ENCODE measurements around the gene C9.

Gene C9

DNA sequence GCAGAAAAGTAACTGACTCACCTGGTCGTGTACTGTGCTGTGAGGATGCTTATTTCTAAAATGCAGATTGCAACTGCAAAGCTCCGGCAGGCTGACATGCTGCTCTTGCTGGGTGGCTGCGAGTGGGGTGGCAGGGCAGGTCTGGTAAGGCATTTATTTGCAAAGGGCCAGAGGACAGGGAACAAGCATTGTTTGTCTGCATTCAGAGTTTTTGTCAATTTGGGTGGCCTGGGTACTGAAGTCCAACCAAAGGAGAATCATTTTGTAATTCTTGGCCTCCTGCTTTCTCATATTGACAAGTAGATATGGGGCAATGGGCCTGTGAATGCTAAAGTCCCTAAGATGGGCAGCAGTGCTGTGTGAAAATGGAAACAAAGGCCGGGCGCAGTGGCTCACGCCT is at the start of gene C9:
Gene C9 (minus strand): TSS at position 129 of the 400 bp plus-strand sequence. CDS start 31 bp downstream, at position 98.
- peaks cover 3% of the 10 kb centered on the region; the same call in 1 of the 2 replicates for H3K27me3 ChIP-seq (ENCODE audit: insufficient read depth, low read depth)
- TF ChIP-seq, protein P1, sequence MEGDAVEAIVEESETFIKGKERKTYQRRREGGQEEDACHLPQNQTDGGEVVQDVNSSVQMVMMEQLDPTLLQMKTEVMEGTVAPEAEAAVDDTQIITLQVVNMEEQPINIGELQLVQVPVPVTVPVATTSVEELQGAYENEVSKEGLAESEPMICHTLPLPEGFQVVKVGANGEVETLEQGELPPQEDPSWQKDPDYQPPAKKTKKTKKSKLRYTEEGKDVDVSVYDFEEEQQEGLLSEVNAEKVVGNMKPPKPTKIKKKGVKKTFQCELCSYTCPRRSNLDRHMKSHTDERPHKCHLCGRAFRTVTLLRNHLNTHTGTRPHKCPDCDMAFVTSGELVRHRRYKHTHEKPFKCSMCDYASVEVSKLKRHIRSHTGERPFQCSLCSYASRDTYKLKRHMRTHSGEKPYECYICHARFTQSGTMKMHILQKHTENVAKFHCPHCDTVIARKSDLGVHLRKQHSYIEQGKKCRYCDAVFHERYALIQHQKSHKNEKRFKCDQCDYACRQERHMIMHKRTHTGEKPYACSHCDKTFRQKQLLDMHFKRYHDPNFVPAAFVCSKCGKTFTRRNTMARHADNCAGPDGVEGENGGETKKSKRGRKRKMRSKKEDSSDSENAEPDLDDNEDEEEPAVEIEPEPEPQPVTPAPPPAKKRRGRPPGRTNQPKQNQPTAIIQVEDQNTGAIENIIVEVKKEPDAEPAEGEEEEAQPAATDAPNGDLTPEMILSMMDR (conservative IDR thresholded peaks at IDR 0.05; ENCODE audit: low read depth, low read length), result no peak
- no peak within 1 kb of the TSS for H3K27ac ChIP-seq
- H3K36me3 ChIP-seq (ENCODE audit: insufficient read depth), result no peaks in the 10 kb centered on the region
- no peak within 1 kb of the TSS for H3K4me2 ChIP-seq
- no peaks in the 10 kb centered on the region for H4K20me1 ChIP-seq (ENCODE audit: insufficient read depth)
- H3K9ac ChIP-seq, result no peak within 1 kb of the TSS
- no peaks in the 10 kb centered on the region for H3K4me1 ChIP-seq (ENCODE audit: low read depth, poor library complexity, severe bottlenecking)
- H3K79me2 ChIP-seq (ENCODE audit: insufficient read depth, low read depth), result no peaks in the 10 kb centered on the region
- no peak within 1 kb of the TSS for H3K4me3 ChIP-seq (IDR thresholded peaks at IDR 0.05; ENCODE audit: insufficient read depth, low read depth, low read length)
- no peak within 1 kb of the TSS for H2AFZ ChIP-seq (ENCODE audit: low read depth)

DNA sequence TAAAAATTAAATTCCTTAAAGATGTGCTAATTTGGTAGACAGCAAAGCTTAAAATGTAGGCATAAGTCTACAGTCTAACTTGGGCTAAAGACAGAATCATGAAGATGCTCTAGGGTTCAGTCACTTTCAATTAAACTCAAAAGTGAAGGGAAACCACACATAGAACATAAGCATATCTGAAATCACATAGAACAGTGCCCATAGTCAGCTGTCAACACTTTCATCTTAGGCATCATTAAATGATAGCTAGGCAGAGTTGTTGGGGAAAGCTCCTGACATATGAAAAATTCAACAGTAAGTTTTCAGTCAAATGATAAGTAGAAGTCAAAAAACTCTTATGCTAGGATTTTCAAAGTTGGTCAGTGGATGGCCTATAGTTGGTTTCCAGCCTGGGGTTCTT is 49.5 kb upstream of the C9 start:
- Histone ChIP-seq H4K20me1 (ENCODE audit: insufficient read depth) (no peaks in the 10 kb centered on the region), H3K27ac (no peak overlapping the region), H3K79me2 (ENCODE audit: insufficient read depth, low read depth) (no peaks in the 10 kb centered on the region), H3K9ac (no peak overlapping the region), H2AFZ (ENCODE audit: low read depth) (no peak overlapping the region), H3K4me3 (IDR thresholded peaks at IDR 0.05; ENCODE audit: insufficient read depth, low read depth, low read length) (no peak overlapping the region), H3K4me1 (ENCODE audit: low read depth, poor library complexity, severe bottlenecking) (no peaks in the 10 kb centered on the region), H3K27me3 (ENCODE audit: insufficient read depth, low read depth) (no peaks in the 10 kb centered on the region), H3K36me3 (ENCODE audit: insufficient read depth) (no peaks in the 10 kb centered on the region), H3K4me2 (no peak overlapping the region)
- TF ChIP-seq, protein P1 (conservative IDR thresholded peaks at IDR 0.05; ENCODE audit: low read depth, low read length), result no peak

DNA sequence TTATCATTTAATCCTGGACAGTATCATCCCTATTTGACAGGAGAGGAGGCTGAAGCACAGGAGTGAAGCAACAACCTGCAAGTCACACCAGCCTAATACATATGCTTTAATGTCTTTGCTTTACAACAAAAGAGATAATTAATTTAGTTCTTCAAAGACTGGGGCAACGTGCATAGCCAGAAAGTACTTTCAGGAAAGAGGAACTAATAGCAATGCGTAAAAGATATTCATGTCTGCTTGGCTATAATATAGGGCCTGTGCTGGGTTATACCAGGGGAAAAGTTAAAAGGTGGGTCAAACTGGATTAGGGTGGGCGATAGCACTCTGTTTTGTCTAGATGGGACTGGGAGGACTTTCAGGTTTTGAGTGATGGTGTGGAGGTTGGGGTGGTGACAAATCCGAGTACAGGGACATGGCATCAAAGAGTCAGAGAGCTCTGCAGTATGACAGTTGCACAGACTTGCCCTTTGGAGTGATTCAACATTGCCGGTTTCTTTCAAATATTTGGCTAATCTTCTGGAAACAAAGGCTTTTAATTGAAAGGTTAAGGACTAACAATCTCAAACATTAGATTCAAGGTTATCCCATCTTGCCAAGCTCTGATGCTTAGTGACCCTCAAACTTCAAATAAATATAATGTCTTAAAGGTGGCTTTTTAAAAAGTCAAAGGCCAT is 48.6 kb upstream of the C9 start:
- TF ChIP-seq, protein P1 (conservative IDR thresholded peaks at IDR 0.05; ENCODE audit: low read depth, low read length), result no peak
- Histone ChIP-seq H4K20me1 (ENCODE audit: insufficient read depth) (no peaks in the 10 kb centered on the region), H3K4me2 (no peak overlapping the region), H3K27ac (no peak overlapping the region), H3K79me2 (ENCODE audit: insufficient read depth, low read depth) (no peaks in the 10 kb centered on the region), H2AFZ (ENCODE audit: low read depth) (no peak overlapping the region), H3K4me3 (IDR thresholded peaks at IDR 0.05; ENCODE audit: insufficient read depth, low read depth, low read length) (no peak overlapping the region), H3K27me3 (ENCODE audit: insufficient read depth, low read depth) (no peaks in the 10 kb centered on the region), H3K9ac (no peak overlapping the region), H3K36me3 (ENCODE audit: insufficient read depth) (no peaks in the 10 kb centered on the region), H3K4me1 (ENCODE audit: low read depth, poor library complexity, severe bottlenecking) (no peaks in the 10 kb centered on the region)

DNA sequence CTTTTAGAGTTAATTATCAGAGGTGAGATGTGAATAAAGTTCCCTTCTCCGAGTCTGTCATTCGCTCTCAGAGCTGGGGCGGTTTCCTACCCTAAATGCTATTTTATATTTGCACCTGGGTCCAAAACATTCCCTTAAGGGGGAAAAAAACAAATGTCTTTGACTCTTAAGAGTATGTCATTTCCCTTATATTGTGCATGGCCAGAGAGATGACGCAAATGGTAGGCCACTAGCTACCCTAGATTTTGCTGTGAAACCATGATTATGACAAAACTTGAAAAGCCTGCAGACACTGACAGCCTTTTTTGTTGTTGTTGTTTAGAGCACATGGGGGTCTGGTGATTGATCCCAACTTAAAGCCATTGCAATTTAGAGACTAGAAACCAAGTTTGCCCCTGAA is 47.7 kb upstream of the C9 start:
- H3K79me2 ChIP-seq (ENCODE audit: insufficient read depth, low read depth), result no peaks in the 10 kb centered on the region
- no peak overlapping the region for H3K4me3 ChIP-seq (IDR thresholded peaks at IDR 0.05; ENCODE audit: insufficient read depth, low read depth, low read length)
- H3K27ac ChIP-seq, result no peak overlapping the region
- no peak overlapping the region for H3K4me2 ChIP-seq
- H4K20me1 ChIP-seq (ENCODE audit: insufficient read depth), result no peaks in the 10 kb centered on the region
- H3K36me3 ChIP-seq (ENCODE audit: insufficient read depth), result no peaks in the 10 kb centered on the region
- H3K27me3 ChIP-seq (ENCODE audit: insufficient read depth, low read depth), result no peaks in the 10 kb centered on the region
- no peaks in the 10 kb centered on the region for H3K4me1 ChIP-seq (ENCODE audit: low read depth, poor library complexity, severe bottlenecking)
- H3K9ac ChIP-seq, result no peak overlapping the region
- H2AFZ ChIP-seq (ENCODE audit: low read depth), result no peak overlapping the region
- TF ChIP-seq, protein P1 (conservative IDR thresholded peaks at IDR 0.05; ENCODE audit: low read depth, low read length), result no peak
